A673 (cell line): ENCODE data around the gene CCDC170.

ENCODE experiments used
- CTCF ChIP-seq: fragments of 300-800, 200-600 bp; sonication (generic); conservative IDR thresholded peaks from 2 replicates; pipeline ENCODE4 v1.5.1; 2017; ENCODE audit warnings: low read depth, mild to moderate bottlenecking, antibody characterized with exemption, low read length, moderate library complexity, mixed read lengths
- EZH2 ChIP-seq: fragments of 200-600 bp; sonication (generic); IDR thresholded peaks from 2 replicates; pipeline ENCODE4 v1.6.1; 2017; ENCODE audit warnings: borderline replicate concordance, low read depth, mild to moderate bottlenecking, mixed read lengths, antibody characterized with exemption, low read length; ENCODE audit not compliant: poor library complexity, severe bottlenecking

GRCh38 chr6:151549790-151550189, 56.0 kb downstream of the CCDC170 start:
- TF ChIP-seq CTCF = no peak
- no peak for TF ChIP-seq EZH2
